ENCODE data around the gene EGLN2. TPM values are rescaled to one million over a fixed set of nuclear protein-coding genes. Genes with fewer than 3 reads are reported as not detected.
"Not testable (repeated sequence)": the region's sequence is repeated elsewhere in the genome, so short reads cannot be mapped to it uniquely, and the experiment has no call there.

Gene EGLN2
- total RNA-seq, 1 donor from 2014 or later: 83.4 TPM

DNA sequence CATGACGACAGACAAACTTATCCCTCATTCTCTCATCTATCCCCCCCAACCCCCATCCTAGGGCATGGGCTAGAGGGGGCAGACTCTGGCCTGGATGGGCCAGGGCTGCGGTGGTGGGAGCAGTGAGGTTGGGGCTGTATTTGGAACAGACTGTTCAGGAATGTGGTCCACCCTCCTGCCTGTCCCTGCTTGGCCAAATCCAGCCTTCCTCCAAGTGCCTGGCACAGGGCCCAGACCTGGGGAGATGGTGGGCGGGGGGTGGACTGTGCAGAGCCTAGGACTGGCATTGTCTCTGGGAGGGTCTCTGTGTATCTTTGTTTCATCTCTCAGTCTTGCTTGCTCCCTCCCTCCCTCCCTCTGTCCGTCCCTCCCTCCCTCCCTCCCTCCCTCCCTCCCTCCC is 14.2 kb downstream of the EGLN2 start:
- Mint-ChIP-seq H3K4me1 (ENCODE audit: unreplicated experiment) (peaks cover 29% of the 10 kb centered on the region), H3K9me3 (no peaks in the 10 kb centered on the region), H3K4me3 (peak overlapping the region; percentile 96), H3K36me3 (peaks cover 5% of the 10 kb centered on the region), H3K27me3 (peaks cover 15% of the 10 kb centered on the region), H3K27ac (peak overlapping the region; percentile 95)
- DNase-seq (ENCODE audit: extremely low spot score, unreplicated experiment): no peak
- TF ChIP-seq, protein P1, sequence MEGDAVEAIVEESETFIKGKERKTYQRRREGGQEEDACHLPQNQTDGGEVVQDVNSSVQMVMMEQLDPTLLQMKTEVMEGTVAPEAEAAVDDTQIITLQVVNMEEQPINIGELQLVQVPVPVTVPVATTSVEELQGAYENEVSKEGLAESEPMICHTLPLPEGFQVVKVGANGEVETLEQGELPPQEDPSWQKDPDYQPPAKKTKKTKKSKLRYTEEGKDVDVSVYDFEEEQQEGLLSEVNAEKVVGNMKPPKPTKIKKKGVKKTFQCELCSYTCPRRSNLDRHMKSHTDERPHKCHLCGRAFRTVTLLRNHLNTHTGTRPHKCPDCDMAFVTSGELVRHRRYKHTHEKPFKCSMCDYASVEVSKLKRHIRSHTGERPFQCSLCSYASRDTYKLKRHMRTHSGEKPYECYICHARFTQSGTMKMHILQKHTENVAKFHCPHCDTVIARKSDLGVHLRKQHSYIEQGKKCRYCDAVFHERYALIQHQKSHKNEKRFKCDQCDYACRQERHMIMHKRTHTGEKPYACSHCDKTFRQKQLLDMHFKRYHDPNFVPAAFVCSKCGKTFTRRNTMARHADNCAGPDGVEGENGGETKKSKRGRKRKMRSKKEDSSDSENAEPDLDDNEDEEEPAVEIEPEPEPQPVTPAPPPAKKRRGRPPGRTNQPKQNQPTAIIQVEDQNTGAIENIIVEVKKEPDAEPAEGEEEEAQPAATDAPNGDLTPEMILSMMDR (conservative IDR thresholded peaks at IDR 0.05): no peak

DNA sequence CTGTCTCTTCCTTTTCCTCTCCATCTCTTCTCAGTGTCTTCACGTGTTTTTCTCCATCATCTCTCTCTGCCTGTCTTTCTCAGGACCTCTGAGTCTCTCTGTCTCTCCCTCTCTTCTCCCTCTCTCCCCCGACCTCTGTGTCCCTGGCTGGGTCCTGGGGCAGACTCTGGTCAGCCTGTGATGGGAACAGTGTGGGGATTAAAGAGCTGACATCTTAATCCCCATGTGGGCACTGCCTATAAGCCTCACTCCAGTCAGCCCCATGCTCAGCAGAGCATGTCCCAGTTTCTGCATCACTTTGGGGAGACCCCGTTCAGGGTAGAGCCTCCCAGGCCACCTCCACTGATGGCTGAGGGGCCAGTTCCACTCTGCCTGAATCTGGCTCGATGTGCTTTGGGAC is 16.2 kb downstream of the EGLN2 start:
- peaks cover 41% of the 10 kb centered on the region for H3K4me1 Mint-ChIP-seq (ENCODE audit: unreplicated experiment)
- TF ChIP-seq, protein P1 (conservative IDR thresholded peaks at IDR 0.05): no peak
- peaks cover 5% of the 10 kb centered on the region for H3K36me3 Mint-ChIP-seq
- no peak overlapping the region for H3K4me3 Mint-ChIP-seq
- DNase-seq (ENCODE audit: extremely low spot score, unreplicated experiment): no peak
- H3K9me3 Mint-ChIP-seq: no peaks in the 10 kb centered on the region
- peak overlapping the region; percentile 54 for H3K27ac Mint-ChIP-seq
- peaks cover 15% of the 10 kb centered on the region for H3K27me3 Mint-ChIP-seq

DNA sequence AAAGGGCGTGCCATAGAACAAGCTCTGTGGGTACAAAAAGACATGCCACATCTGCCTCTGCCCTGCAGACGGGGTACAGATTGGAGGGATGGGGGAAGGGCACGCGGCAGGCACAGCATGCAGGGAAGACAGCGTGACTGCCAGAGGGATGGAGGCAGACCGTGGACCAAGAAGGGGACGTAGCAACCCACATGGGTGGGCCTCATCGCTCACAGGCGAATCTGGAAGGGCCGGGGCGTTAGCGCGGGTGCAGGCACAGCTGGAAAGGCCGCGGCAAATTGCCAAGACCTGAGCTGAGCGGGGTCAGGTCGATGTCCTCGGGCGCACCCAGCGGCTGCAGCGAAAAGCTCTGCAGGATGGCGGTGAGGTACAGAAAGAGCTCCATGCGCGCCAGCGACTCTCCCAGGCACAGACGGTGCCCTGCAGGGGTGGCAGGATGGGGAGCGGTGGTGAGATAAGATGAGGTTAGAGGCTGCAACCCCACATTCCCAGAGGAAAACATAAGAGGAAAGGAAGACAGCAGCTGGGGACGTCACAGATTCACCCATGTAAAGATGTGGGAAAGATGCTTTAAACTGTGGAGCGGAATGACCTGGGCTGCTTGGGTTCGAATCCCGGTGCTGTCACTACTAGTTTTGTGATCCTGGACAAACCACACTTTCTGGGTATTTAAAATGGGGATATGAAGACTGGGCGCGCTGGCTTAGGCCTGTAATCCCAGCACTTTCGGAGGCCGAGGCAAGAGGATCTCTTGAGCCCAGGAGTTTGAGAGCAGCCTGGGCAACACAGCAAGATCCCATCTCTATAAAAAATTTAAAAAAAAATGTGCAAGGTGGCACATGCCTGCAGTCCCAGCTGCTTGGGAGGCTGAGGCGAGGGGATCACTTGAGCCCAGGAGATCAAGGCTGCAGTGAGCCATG is 19.7 kb downstream of the EGLN2 start:
- not testable (repeated sequence) for H3K9me3 Mint-ChIP-seq; H3K36me3 Mint-ChIP-seq; DNase-seq (ENCODE audit: extremely low spot score, unreplicated experiment)
- peaks cover 35% of the 10 kb centered on the region for H3K4me1 Mint-ChIP-seq (ENCODE audit: unreplicated experiment)
- H3K27me3 Mint-ChIP-seq: peaks cover 15% of the 10 kb centered on the region
- TF ChIP-seq, protein P1 (conservative IDR thresholded peaks at IDR 0.05): peak; percentile 58
- peak overlapping the region; percentile 63 for H3K4me3 Mint-ChIP-seq
- H3K27ac Mint-ChIP-seq: peak overlapping the region; percentile 29

DNA sequence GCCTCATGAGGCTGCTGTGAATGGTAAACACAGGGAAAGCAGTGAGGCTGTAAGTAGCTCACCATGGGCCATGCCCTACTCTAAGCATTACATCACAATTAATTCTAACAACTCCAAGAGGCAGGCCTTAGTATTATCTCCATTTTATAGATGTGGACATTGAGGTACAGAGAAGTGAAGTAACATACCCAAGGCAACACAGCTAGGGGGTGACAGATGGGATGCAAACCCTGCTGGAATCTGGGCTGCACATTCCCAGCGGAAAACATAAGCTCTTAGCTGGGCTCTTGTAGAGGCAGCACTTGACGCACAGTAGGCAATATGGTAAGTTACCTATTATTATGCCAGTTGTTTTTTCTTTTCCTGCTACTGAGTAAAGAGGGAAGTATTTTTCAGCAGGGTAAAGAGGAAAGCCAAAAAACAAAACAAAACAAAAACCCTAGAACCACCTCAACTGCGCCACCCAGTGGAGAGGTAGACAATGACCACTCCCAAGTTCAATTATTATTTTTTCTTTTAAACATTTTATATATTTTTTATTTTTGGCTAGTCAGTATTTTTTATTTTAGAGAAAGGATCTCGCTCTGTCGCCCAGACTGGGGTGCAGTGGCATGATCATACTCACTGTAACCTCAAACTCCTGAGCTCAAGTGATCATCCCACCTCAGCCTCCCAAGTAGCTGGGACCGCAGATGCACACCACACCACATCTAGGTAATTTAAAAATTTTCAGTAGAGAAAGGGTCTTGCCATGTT is 20.7 kb downstream of the EGLN2 start:
- TF ChIP-seq, protein P1 (conservative IDR thresholded peaks at IDR 0.05): peak; percentile 96
- H3K4me3 Mint-ChIP-seq; H3K27ac Mint-ChIP-seq; H3K36me3 Mint-ChIP-seq; DNase-seq (ENCODE audit: extremely low spot score, unreplicated experiment); H3K9me3 Mint-ChIP-seq: not testable (repeated sequence)
- peaks cover 11% of the 10 kb centered on the region for H3K27me3 Mint-ChIP-seq
- peaks cover 38% of the 10 kb centered on the region for H3K4me1 Mint-ChIP-seq (ENCODE audit: unreplicated experiment)

DNA sequence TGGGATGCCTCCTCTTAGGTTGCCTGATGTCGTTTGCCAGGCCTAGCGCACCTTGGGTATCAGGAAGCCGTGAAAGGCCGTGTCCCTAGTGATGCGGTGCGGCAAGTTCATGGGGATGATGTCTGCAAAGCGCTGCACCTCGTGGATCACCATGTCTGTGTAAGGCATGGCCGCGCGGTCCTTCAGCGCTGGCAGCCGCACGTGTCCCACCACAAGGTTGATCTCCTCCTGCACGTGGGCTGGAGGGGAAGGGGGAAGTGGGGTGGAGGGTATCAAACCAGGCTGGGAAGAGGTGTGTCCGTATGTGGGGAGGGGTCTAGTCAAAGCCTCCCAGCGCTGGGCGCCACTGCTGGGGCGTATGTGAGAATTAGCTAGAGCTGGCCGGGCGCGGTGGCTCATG is 23.2 kb downstream of the EGLN2 start:
- no peak for DNase-seq (ENCODE audit: extremely low spot score, unreplicated experiment)
- Mint-ChIP-seq H3K36me3 (peaks cover 3% of the 10 kb centered on the region), H3K4me3 (no peak overlapping the region), H3K4me1 (ENCODE audit: unreplicated experiment) (peaks cover 32% of the 10 kb centered on the region), H3K27me3 (no peaks in the 10 kb centered on the region), H3K27ac (peak overlapping the region; percentile 34), H3K9me3 (no peaks in the 10 kb centered on the region)
- TF ChIP-seq, protein P1 (conservative IDR thresholded peaks at IDR 0.05): no peak

DNA sequence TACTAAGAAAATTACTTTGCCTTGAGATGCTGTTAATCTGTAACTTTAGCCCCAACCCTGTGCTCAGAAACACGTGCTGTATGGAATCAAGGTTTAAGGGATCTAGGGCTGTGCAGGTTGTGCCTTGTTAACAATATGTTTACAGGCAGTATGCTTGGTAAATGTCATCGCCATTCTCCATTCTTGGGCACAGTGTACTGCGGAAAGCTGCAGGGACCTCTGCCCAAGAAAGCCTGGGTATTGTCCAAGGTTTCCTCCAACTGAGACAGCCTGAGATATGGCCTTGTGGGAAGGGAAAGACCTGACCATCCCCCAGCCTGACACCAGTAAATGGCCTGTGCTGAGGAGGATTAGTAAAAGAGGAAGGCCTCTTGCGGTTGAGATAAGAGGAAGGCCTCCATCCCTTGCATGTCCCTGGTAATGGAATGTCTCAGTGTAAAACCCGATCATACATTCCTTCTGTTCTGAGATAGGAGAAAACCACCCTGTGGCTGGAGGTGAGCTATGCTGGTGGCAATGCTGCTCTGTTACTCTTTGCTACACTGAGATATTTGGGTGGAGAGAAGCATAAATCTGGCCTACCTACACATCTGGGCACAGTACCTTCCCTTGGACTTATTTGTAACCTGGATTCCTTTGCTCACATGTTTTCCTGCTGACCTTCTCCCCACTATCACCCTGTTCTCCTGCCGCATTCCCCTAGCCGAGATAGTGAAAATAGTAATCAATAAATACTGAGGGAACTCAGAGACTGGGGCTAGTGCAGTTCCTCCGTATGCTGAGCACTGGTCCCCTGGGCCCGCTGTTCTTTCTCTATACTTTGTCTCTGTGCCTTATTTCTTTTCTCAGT is 23.9 kb downstream of the EGLN2 start:
- not testable (repeated sequence) for H3K9me3 Mint-ChIP-seq; H3K27me3 Mint-ChIP-seq; H3K4me3 Mint-ChIP-seq; H3K36me3 Mint-ChIP-seq; DNase-seq (ENCODE audit: extremely low spot score, unreplicated experiment)
- Mint-ChIP-seq H3K4me1 (ENCODE audit: unreplicated experiment) (peaks cover 32% of the 10 kb centered on the region), H3K27ac (peak overlapping the region; percentile 34)

DNA sequence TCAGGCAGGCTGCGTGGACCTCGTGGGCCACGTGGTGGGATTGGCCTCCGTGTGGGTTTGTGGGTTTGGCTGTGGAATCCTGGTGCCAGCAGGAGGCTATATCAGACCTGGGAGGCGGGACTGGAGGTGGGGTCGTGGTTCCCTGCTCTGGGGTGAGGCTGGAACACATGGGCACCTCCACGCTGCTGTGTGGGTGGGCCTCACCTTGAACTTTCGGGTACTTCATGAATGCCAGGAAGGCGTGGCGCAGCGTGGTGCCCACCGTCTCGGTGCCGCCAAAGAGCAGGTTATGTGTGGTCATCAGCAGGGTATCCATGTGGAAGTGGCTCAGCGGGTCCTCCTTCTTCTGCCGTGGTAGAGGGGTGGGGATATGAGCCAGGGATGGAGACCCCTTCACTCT is 25.9 kb downstream of the EGLN2 start:
- peaks cover 19% of the 10 kb centered on the region for H3K4me1 Mint-ChIP-seq (ENCODE audit: unreplicated experiment)
- H3K36me3 Mint-ChIP-seq; H3K9me3 Mint-ChIP-seq; H3K27me3 Mint-ChIP-seq; H3K4me3 Mint-ChIP-seq; DNase-seq (ENCODE audit: extremely low spot score, unreplicated experiment); H3K27ac Mint-ChIP-seq: not testable (repeated sequence)

Measured in type B pancreatic cell (in vitro differentiated cells).